HG02981 (cell line): Measurements from ENCODE around the gene KIRREL3.

Experiments used
- ATAC-seq: cut with Tn5 transposase; IDR thresholded peaks from one replicate; pipeline ENCODE4 v1.9.1; 2021; ENCODE audit warnings: mild to moderate bottlenecking, moderate library complexity; ENCODE audit not compliant: unreplicated experiment

KIRREL3 gene

DNA sequence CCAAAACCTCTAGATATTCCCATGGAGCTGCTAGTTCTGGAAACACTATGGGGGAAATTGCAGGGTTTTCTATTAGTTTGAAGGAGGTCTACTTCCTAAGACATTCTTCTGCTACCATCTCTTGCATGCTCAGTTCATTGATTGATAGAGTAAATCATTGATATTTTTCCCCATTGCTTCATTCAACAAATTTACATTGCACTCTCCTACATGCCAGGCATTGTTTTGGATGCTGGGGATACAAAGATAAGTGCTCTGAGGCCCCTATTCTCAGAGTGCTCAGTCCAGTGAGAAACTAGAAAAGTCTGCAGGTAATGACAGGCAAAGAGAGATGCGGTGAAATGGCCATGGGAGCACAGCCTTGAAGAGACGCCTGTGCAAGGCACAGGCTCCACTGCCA is 313.1 kb downstream of the KIRREL3 start:
- ATAC-seq, result no peak

DNA sequence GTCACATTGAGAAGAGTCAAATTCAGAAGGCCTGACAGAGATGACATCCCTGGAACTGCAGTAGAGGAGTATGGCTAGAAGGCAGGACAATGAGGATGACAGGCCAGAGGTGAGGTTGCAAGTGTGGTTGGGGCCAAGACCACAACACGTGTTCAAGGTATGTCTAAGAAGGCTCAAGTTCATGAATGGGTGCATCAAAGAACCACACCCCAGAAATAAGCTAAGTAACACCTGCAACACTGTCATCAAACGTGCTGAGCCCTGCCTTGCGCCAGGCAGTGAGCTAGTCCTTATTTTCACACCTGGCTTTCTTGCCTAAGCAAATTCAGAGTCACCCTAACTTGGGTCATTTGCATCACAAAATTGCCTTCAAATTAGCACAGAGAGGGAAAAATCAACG is 313.6 kb downstream of the KIRREL3 start:
- no peak for ATAC-seq

DNA sequence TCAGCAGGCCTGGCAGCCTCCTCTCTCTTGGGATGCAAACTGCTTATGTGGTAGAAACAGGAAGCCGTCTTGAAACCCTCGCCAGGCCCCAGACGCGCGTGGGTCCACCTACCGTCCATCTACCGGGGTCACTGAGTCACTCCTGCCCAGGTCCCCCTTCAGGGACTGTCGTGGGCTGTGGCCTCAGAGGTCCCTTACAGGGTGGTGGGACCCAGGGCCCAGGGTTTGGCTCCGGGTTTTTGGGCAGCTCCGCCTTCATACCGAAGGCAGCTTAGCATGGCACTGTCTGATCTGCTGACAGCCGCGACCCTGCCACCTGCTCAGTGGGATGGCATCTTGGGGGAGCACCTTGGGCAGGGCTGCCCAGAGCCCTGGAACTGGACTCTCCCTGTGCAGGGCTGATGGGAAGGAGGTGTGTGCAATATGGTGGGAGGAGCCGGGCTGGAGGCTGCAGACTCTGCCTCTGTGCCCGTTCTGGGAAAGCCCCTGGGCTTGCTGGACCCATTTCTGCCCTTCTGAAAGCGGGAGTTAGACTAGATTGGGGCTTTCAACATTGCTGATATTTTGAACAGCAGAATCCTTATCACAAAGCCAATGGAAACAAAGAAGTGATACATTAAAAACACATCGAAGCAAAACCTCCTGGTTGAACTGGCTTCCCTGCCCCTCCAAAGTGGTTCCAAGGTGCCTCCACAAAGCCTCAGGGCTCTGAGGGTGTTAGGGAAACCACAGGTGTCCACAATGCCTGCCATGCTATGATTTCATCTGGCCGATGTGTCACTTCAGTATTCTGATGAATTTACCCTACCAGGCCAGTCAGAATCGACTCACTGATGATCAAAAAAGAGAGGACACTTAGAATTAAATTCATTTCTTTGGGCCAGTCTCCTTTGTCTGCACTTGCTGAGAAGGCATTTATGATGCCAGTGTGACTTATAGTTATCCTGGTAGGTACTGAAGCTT is 316.5 kb downstream of the KIRREL3 start:
- no peak for ATAC-seq

DNA sequence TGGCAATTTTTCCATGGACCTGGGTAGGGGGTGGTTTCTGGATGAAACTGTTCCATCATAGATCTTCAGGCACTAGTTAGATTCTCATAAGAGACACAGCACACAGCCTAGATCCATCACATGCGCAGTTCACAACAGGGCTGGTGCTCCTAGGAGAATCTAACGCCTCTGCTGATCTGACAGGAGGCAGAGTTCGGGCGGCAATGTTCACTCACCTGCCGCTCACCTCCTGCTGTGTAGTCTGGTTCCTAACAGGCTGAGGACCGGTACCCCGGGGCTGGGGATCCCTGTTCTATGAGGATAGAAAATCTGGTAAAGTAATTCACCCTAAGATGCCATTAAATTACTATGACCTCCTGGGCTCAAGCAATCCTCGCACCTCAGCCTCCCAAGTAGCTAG is 318.0 kb downstream of the KIRREL3 start:
- no peak for ATAC-seq

DNA sequence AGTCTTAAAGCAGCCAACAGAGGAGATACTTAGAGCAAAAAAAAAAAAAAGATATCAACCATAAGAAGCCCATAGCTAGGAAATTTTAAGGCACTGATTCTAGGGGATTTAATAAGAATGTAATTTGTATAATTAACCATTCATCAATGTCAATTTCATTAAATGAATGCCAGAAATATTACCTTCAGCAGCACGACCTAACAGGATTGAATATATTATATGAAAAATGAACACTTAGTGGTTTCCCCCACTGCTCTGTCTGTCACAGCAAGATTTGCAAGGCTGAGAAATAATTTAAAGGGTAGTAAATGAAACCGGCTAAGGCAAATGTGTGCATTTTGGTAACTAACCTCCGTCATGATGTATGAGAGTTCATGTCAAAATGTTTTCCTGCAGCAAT is 319.9 kb downstream of the KIRREL3 start:
- ATAC-seq, result no peak

DNA sequence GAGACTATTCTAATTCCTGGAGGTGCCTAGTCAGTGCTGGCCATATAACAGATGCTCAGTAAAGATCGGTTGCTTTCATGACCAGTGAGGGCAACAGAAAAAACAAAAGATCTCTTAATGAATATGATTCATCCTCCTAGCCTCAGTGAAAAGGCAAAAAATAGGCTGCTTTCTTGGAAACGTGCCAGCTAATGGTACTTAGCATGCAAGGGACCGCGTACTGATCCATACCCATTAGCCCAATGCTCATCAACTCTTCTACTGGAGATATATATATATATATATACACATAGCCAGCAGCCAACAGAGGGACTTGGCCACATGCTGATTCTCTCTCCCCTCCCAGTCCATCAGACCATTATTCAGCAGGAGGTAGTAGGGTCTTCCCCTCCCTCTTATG is 320.4 kb downstream of the KIRREL3 start:
- no peak for ATAC-seq

DNA sequence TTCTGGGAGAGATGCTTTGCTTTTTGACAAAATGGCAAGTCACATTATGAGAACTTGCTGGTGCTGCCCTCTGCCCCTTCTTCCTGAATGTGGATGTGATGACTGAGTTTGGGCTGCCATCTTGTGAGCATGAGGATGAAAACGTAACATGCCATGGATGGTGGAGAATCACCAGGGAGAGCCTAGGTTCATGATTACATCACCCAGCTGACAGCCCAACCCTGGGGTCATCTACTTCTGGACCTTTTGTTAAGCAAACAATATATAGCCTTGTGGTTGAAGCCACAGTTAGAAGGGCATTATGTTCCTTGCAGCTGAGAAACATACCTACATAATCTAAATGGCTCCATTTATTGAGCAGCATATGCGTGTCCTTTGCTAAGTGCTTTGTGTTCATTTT is 321.5 kb downstream of the KIRREL3 start:
- ATAC-seq, result no peak

DNA sequence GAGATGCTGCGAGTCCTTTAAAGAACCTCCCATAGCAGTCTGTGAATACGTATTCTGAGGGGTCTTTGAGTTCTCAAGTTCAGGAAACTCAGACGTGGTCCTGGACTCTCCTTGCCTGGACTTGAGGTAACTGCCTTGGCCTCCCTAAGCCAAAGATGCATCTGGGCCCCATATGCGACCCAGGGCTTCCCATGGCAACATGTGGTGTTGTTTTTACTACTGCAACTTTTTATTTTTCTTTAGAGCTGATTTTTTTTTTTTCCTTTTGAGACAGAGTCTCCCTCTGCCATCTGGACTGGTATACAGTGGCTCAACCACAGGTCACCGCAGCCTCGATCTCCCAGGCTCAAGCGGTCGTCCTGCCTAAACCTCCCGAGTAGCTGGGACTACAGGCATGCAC is 324.0 kb downstream of the KIRREL3 start:
- ATAC-seq, result no peak

DNA sequence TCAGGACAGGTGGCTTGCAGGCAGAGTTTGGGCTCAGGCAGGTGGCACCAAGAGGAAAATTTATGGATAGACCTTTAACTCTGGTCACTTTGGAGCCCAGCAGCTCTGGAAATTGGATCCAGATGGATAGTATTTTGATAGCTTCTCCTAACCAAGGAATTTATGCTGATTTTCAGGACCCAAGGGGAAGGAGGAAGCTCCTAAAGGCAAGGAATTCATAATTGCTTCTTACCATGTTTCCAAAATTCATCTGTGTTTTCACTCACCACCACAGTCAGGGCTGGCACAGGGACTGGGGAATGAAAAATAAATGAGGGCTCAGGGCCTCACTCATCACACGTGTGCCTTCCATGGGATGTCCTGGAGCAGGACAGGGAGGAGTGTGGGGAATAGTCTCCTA is 327.3 kb downstream of the KIRREL3 start:
- no peak for ATAC-seq

DNA sequence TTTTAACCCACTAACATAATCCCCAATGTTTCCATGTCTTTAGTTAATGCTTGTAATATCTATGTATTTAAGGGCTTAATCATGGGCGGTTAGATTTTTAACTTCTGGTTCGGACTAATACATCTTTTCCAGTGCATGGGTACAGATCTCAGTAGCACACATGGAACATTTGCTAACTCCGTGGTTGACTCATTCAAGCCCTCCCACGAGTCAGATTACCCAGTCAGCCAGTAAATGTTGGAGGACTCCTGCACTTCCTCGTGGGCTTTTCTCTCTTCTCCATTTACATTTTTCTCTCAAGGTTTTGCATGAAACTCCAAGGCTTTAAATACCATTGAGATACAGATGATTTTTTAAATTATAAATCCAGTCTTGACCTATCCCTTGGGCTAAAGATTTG is 331.2 kb downstream of the KIRREL3 start:
- no peak for ATAC-seq

DNA sequence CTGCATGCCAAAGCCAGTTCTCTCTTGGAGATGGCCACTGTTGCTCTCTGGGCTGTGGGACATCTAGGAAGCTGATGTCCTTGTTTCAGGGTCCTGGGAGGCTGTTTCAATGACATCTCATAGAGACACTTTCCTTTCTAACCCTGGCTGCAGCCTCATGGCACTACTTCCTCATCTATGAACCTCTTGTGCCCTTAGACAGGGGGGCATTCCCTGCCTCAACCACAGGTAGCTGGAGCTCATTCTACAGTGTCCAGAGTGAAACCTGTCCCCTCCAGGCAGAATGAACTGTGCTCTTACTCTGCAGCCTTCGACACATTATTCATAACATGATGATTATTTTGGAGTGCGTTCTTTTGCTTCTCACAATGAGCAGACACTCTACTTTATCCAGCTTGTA is 335.9 kb downstream of the KIRREL3 start:
- ATAC-seq, result no peak

DNA sequence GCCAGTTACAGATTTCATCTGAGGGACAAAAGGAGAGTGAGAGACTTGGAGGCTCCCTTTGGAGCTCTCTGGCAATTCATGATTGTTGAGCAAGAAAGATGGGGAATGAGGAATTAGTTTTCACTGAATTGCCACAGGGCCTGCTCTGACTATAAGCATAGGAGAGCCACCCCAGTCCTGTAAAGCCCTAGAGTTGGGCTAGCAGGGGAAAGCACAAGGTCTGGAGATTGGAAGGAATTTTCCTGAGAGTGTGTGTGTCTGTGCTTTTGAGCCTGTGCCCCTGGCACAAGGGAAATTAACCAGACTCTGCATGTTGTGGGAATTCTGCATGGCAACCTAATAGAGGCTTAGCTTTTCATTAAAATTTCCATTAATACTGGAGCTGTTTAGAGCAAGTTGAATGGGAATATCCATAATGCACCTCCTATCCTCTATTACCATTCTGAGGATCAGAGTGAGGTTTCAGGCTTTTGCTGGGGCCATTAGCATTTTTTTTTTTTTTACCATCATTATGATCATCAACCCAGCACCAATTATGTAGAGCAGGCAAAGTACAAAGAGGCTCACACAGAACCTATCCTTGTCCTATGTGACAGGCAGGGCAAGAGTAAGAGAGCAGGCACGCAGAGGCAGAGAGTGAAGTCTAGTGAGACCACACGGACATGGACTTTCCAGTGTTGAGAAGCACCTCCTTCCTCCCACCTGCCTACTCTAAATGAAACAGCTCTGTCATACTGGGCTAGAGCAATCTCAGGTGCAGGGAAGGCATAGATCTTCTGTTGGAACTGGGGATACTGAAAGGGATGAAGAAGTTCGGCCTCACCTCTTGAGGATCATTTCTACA is 336.6 kb downstream of the KIRREL3 start:
- ATAC-seq, result no peak

DNA sequence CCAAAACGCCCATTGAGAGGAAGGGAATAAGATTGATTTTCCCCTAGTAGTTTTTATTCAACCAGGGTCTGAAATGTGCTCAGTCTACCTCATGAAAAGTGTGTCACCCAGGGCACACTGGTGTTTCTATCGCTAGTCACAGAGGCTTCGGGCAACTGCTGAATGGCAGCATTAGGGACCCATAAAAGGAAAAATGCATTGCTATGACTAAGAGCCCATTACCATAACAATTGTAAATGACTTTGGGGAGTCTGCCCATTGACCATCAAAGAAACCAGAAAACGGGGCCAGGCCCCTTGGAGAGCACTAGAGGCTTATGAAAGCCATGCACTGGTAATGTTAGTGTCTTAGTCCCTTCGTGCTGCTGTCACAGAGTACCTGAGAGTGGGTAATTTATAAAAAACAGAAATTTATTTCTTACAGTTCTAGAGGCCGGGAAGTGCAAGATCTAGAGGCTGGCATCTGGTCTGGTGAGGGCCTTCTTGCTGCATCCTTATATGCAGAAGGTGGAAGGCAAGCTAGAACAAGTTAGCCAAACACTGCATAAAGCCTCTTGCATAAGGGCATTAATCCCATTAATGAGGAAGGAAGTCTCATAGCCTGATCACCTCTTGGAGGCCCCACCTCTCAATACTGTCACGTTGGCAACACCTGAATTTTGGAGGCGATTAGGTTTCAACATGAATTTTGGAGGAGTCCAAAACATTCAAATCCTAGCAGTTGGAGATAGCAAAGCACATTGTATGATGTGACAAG is 338.4 kb downstream of the KIRREL3 start:
- ATAC-seq, result no peak

DNA sequence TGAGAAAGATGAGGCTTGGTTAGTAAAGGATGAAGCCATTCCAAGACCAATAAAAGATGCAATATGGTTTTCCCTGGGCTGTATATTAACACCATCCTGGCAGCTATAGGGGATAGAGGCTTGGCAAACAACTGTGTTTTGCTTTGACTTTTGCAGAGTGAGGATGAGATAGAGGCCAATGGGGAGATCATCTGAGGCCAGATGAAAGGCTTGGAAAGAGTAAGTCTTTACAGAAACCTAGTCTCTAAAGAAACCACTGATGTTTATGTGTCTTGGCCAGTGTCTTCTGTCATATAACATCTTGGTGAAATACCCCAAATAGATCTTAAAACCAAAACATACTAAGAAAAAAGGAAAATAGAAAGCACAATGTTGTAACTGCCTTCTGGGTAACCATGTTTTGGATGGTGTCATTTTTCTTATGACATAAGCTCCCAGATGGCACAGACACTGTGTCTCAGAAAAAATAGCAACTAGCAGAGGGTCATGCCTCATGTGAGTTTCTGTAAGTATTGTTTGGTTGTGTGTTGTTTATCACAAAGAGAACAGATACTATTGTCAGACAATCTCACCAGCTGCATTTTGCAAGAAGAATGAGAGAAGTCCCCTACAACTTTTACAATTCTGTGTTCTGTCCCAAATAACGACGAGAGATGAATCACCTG is 339.7 kb downstream of the KIRREL3 start:
- ATAC-seq, result no peak

DNA sequence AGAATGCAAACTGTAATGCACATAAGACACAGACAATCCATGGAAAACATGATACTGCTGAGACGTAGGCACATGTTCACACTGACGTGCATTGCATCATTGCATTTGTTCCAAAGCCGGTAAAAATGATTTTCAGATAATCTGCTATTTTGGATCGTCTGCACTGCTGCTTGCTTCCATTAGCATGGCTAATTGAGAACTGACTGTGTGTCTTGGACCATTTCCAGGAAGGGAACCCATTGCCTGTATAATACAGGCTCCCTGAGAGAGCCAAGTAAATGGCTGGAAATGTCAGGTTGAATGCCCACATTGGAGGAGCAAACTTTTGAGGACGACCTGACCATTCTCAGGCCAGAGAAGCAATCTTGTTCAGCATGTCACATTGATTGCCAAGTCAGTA is 340.2 kb downstream of the KIRREL3 start:
- no peak for ATAC-seq

DNA sequence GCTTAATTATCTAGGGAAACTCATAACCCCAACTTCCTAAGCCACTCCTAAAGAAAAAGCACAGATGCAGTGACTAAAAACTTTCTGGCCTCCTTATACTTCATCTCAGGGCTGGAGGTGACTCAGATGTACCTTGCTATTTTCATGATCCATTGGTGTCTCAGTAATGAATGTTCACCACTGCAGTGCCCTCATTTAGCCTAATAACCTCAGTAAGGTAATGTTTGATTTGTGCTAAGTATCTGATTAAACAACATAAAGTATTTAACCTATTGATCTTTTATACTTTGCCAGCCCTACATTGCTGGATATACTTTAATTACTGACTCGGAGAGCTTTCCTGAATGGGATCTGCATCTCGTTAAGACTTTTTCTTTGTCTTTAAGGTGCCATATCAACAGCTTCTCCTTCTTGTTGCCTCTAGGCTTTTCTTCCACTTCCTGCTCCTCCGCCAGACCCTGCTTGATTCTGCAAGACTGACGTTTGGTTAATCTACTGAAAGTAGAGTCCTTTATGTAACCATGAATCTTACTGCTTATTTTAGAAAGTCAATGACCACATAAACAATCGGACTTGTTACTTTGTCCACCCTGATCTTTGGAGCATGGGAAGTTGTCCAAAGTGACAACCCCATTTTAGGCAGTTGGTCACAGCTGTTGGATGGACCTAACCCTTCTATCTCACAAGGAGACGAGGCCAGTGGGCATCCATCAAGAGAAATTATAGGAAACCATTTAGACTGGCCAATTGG is 342.1 kb downstream of the KIRREL3 start:
- ATAC-seq, result no peak

DNA sequence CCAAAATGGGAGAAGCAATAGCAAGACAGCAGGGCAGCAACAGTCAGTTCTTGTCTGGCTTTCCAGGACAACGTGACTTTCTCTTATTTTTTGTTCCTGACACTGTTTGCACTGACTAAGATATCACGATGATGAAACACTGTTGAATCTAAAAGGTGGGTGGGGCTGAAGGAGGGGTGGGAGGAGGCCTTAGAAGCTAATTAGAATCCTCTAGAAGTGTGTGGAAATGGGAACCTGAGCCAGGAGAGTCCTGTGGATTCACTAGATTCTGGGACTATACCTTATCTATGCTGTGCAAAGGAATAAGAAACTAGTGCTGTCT is 344.8 kb downstream of the KIRREL3 start:
- ATAC-seq, result no peak

DNA sequence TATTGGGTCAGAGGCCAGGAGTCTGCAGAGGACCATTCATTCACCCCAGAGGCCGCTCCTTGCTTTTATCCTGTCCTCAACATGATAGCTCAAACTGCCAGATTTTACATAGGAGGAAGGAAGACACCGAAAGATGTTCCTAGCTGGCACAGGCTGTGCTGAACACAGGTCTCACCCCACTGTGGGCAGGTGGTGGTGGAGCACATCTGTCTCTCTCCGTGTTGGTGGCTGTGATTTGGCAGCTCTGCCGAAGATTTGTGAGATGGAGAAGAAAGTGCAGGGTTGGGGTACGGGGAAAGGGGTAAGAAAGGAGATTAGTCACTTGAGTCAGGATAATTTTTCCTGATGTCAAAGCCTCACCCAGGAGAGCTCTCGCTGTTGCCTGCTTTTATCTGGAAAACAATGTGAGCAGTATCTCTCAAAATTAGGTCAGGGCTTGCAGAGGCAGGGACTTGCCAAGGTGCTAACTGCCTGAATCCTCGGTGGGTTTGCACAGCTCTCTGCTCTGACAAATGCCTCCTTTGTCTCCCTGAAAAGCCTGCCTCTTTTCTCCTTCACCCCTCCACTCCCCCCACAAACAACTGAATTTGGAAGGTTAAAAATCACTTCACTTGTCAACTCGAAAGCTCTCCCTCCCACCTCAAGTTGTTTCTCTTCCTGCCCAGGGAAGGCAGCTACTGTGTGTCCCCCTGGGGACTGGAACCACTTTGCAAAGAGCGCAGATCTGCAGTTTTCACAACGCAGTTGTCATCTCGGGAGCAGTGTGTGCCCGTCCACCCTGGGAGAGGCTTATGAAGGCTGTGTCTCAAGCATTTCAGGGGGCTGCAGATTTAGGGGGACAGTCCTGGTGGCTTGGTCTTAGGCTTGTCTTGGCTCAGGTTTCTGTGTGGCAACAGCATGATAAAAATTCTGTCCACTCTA is 345.4 kb downstream of the KIRREL3 start:
- ATAC-seq, result no peak

DNA sequence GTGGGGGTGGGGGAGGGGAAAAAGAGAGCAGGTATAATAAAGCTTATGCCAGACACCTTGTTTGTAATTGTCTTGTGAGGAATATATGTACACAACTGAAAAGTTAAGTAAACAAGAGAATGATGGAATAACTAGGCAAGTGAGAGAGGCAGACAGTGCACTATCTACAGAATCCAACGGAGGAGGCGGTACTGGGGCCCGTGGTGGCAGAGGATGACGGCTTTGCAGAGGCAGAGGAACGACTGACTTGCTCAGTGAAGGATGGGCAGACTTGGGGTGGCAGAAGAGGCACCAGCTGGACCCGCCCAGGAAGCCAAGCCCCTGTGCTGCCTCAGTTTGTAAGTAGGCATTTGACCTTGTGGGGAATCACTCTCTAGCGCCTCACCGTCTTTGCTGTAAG is 347.5 kb downstream of the KIRREL3 start:
- no peak for ATAC-seq
